HS-27A (cell line): Measurements from ENCODE around the gene DHFR2.
"Not testable (repeated sequence)": the region's sequence is repeated elsewhere in the genome, so short reads cannot be mapped to it uniquely, and the experiment has no call there.

ENCODE experiments used
- DNase-seq: peaks from one replicate; pipeline ENCODE4 v3.0.0-alpha.2; 2012; ENCODE audit warnings: low read depth, missing footprints

The DHFR2 gene

GRCh38 chr3:94065122-94065521 lies 2.4 kb upstream of the DHFR2 start:
- DNase-seq, result no peak

DNA sequence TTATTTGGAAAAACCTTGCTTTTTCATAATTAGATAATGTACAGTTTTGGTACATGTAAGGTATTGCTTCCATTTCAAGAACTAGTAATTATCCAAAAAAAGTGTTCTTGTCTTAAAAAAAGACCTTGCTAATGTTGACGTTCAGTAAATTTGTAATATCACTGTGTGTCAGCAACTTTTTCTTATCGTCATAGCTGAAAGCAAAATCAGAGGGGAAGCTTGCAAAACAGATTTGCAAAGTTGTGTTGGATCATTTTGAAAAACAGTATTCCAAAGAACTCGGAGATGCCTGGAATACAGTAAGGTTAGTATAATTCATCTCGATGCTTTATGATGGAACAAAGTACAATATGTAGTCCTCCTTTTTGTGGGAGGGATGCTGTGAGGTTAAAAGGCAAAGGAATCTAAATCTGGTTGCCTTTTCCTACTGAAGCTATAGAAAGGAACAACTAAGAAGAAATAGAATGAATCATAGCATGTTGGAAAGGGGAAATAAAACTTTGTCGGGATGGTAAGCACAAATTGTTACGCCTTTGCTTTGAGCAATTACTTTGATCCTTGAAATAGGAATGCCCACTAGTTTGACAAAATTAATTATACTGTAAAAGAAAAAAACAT lies 1.6 kb upstream of the DHFR2 start:
- no peak for DNase-seq

DNA sequence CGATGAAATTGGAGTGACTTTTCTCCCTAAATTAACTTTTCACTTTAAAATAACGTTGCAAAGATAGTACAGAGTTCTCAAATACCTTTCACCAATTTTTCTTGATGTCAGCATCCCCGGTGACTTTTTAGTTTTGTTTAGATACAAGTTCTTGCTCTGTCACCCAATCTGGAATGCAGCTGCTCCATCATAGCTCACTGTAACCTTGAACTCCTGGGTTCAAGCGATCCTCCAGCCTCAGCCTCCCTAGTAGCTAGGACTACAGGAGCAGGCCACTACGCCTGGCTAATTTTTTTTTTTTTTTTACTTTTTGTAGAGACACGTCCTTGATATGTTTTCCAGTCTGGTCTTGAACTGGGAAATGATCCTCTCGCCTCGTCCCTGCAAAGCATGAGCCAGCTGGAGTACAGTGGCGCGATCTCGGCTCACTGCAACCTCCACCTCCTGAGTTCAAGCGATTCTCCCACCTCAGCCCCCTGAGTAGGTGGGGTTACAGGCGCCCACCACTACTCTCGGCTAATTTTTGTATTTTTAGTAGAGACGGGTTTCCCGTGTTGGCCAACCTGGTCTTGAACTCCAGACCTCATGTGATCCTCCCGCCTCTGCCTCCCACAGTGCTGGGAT lies 892 bp upstream of the DHFR2 start:
- no peak for DNase-seq

DNA sequence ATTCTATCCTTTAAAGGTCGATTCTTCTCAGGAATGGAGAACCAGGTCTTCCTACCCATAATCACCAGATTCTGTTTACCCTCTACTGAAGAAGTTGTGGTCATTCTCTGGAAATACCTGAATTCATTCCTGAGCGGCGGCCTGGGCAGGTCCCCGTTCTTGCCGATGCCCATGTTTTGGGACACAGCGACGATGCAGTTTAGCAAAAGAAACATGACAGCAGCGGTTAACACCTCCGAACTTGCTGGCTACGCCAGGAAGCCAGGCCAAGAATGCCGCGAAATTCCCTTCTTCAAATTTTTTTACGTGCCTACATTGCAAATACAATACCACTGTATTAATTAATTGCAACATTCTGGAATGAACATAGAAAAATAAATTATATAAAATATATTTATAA lies 1.4 kb downstream of the DHFR2 start:
- no peak for DNase-seq

- no peak for DNase-seq
Observed at GRCh38 chr3:94050546-94050945, 12.2 kb downstream of the DHFR2 start.

DNA sequence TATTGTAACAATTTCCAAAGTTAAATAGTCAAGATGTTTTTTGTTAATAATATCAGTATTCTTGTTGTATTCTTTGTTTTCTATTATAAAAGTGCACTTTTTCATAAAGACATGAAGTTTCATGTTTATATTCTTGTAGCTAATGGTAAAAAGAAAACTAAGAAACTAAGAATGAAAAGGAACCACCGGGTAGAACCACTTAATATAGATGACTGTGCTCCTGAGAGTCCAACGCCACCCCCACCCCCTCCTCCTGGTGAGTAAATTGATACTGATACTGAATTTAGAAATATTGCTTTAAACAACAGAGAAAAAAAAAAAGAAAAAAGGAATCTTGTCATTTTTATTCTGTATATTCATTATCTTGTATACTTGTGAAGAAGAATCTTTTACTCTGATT lies 13.4 kb downstream of the DHFR2 start:
- no peak for DNase-seq

- no peak for DNase-seq
Observed at GRCh38 chr3:94046533-94046932, 16.2 kb downstream of the DHFR2 start.

DNA sequence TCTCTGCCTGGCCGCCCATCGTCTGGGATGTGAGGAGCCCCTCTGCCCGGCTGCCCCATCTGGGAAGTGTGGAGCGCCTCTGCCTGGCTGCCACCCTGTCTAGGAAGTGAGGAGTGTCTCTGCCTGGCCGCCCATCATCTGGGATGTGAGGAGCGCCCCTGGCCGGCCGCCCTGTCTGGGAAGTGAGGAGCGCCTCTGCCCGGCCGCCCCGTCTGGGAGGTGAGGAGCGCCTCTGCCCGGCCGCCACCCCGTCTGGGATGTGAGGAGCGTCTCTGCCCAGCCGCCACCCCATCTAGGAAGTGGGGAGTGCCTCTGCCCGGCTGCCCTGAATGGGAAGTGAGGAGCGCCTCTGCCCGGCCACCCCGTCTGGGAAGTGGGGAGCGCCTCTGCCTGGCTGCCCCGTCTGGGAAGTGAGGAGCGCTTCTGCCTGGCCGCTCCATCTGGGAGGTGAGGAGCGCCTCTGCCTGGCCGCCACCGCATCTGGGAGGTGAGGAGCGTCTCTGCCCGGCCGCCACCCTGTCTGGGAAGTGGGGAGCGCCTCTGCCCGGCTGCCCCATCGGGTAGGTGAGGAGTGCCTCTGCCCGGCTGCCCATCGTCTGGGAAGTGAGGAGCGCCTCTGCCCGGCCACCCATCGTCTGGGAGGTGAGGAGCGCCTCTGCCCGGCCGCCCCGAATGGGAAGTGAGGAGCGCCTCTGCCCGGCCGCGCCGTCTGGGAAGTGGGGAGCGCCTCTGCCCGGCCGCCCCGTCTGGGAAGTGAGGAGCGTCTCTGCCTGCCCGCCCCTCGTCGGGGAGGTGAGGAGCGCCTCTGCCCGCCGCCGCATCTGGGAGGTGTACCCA lies 18.4 kb downstream of the DHFR2 start:
- DNase-seq, result not testable (repeated sequence)

GRCh38 chr3:94043285-94043684 lies 19.4 kb downstream of the DHFR2 start:
- DNase-seq, result no peak

GRCh38 chr3:94036909-94037507 lies 25.7 kb downstream of the DHFR2 start:
- DNase-seq, result peak; percentile 11

- no peak for DNase-seq
Observed at GRCh38 chr3:94028093-94028837, 34.5 kb downstream of the DHFR2 start, which contains the start of gene STX19. TSS of gene STX19 (minus strand) at chr3:94028597. CDS start at chr3:94015269, 13,328 bp downstream.

GRCh38 chr3:94026623-94027022 lies 36.1 kb downstream of the DHFR2 start:
- no peak for DNase-seq

DNA sequence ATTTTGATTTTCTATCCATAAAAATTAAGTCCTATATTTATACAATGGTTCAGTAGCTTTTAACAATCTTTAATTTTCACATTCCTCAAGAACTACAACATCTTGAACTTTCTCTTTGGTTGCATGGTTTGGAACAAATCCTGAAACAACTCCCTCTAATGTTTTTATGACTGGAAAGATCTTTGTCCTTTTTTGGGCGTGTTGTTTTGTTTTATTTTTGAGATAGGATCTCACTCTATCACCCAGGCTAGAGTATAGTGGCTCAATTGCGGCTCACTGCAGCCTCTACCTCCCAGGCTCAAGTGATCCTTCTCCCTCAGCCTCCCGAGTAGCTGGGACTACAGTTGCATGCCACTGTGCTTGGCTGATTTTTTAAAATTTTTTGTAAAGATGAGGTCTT lies 38.3 kb downstream of the DHFR2 start:
- no peak for DNase-seq

DNA sequence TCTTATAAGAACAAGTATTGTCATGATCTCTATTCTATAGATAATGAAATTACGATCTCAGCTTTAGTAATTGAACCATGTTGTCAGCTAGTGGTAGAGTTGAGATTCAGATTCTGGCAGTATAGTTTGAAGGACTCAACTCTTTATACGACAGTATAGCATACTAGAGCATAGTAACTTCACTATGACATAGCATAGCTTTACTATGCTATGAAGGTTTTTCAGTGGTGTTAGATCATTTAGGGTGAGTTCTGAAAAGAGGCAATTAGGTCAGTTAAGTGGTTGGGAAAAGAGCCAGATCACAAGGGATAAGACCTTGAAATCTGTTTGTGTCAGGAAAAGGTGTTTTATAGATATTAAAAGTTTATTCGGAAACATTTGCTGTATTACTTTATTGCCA lies 42.4 kb downstream of the DHFR2 start:
- DNase-seq, result no peak

DNA sequence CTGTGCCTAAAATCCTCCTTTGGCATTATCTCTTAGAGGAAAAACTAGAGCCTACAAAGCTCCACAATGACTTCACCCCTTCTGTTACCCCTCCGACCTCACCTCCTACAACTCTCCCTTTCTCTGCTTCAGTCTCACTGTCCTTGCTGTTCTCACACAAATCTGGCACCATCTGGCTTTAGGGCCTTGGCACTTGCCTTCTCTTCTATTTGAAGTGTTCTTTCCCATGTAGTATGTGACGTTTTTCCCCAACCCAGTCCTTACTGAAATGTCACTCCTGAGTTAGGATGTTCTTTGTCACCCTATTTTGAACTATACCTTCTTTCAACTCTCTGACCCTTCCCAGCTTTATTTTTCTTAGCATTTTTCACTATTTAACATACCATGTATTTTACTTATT lies 43.1 kb downstream of the DHFR2 start:
- no peak for DNase-seq

DNA sequence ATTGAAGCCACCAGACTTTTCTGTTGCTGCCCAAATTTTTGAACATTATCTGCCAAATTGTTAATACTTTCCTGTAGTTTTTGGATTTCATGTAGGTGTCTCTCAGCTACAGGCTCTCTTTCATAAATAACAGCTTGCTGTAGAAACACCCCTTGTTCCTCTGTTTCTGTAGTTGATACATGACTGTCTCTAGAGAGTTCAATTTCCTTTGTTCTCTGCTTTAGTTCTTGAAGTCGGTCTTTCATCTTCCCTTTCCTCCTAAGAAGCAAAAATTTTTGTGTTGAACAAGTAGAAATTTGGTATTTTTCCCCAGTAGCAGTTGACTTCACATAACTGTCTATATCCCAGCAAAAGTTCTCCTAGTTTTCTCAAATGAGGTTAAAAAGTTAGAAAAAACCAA lies 47.7 kb downstream of the DHFR2 start:
- DNase-seq, result no peak

DNA sequence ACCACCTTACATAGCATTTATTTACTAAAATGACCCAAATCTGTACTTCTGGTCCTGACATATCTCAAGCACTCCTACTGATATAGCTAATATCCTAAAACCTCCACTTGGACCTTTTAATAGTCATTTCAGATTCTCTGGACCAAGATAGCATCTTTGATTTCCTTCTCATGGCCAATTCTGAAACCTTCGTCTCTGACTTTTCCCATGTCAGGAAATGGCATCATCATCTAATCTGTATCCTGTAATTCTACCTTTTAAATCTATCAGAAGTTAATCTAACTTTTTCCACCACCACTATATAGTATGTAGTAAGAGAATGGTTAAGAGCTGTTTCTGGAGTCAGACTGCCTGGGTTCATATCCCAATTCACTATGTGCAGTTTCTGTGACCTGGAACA lies 50.5 kb downstream of the DHFR2 start:
- DNase-seq, result no peak

- DNase-seq, result no peak
Observed at GRCh38 chr3:94011233-94011711, 51.4 kb downstream of the DHFR2 start.

DNA sequence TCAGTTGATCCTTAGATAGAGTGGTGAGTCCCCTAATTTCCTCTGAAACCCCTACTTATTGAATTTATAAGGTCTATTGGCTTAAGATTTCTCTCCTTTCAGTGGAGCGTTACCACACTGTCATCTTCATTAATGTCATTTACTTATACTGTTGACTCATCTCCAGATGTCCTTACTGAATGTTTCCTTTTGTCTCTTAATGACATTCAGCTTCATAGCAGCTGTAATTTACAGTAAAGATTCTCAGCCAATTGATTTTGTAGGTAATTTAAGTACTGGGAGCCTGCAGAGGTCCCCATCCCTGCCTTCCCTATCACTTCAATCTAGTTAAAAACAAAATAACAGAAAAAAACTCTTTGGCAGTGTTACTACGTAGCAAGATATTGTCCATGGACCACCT lies 53.1 kb downstream of the DHFR2 start:
- DNase-seq, result no peak

GRCh38 chr3:94008253-94008652 lies 54.5 kb downstream of the DHFR2 start:
- DNase-seq, result no peak
